ENCODE results near the gene NUDC.

Gene NUDC

GRCh38 chr1:26882696-26883463, 38.7 kb upstream of the NUDC start:
- Mint-ChIP-seq H3K9me3 (no peaks in the 10 kb centered on the region), H3K4me3 (no peak overlapping the region), H3K36me3 (ENCODE audit: low read depth) (peaks cover 58% of the 10 kb centered on the region), H3K27ac (no peak overlapping the region), H3K27me3 (ENCODE audit: low read depth, poor library complexity) (no peaks in the 10 kb centered on the region), H3K4me1 (no peaks in the 10 kb centered on the region)
- TF ChIP-seq, protein P1, sequence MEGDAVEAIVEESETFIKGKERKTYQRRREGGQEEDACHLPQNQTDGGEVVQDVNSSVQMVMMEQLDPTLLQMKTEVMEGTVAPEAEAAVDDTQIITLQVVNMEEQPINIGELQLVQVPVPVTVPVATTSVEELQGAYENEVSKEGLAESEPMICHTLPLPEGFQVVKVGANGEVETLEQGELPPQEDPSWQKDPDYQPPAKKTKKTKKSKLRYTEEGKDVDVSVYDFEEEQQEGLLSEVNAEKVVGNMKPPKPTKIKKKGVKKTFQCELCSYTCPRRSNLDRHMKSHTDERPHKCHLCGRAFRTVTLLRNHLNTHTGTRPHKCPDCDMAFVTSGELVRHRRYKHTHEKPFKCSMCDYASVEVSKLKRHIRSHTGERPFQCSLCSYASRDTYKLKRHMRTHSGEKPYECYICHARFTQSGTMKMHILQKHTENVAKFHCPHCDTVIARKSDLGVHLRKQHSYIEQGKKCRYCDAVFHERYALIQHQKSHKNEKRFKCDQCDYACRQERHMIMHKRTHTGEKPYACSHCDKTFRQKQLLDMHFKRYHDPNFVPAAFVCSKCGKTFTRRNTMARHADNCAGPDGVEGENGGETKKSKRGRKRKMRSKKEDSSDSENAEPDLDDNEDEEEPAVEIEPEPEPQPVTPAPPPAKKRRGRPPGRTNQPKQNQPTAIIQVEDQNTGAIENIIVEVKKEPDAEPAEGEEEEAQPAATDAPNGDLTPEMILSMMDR (IDR thresholded peaks at IDR 0.05), result no peak
- no peak for DNase-seq

- peaks cover 59% of the 10 kb centered on the region for H3K36me3 Mint-ChIP-seq (ENCODE audit: low read depth)
- H3K9me3 Mint-ChIP-seq, result no peaks in the 10 kb centered on the region
- peak overlapping the region; percentile 29 for H3K4me3 Mint-ChIP-seq
- DNase-seq, result no peak
- TF ChIP-seq, protein P1 (IDR thresholded peaks at IDR 0.05), result no peak
- H3K4me1 Mint-ChIP-seq, result peaks cover 19% of the 10 kb centered on the region
- H3K27ac Mint-ChIP-seq, result no peak overlapping the region
- H3K27me3 Mint-ChIP-seq (ENCODE audit: low read depth, poor library complexity), result no peaks in the 10 kb centered on the region
These were observed 34.4 kb upstream of the NUDC start for GRCh38 chr1:26887125-26887524.

DNA sequence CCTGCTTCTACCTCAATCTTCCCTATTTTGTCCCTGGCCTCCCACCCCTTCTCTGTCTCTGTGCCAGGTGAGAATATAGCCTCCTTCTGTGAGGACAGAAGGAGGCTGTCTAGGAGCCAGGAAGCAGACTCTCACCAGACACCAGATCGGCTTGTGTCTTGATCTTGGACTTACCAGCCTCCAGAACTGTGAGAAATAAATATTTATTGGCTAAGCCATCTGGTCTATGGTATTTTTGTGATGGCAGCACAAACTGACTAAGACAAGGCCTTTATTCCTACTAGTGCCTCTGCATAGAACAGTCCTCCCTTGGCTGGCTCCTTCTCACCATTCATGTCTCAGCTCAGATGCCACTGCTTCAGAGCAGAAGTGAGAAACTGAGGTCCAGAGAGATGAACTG, 33.3 kb upstream of the NUDC start:
- H3K9me3 Mint-ChIP-seq, result no peaks in the 10 kb centered on the region
- no peak for DNase-seq
- H3K27ac Mint-ChIP-seq, result peak overlapping the region; percentile 94
- peaks cover 19% of the 10 kb centered on the region for H3K4me1 Mint-ChIP-seq
- H3K36me3 Mint-ChIP-seq (ENCODE audit: low read depth), result peaks cover 57% of the 10 kb centered on the region
- H3K4me3 Mint-ChIP-seq, result peak overlapping the region; percentile 97
- H3K27me3 Mint-ChIP-seq (ENCODE audit: low read depth, poor library complexity), result no peaks in the 10 kb centered on the region
- TF ChIP-seq, protein P1 (IDR thresholded peaks at IDR 0.05), result no peak

DNA sequence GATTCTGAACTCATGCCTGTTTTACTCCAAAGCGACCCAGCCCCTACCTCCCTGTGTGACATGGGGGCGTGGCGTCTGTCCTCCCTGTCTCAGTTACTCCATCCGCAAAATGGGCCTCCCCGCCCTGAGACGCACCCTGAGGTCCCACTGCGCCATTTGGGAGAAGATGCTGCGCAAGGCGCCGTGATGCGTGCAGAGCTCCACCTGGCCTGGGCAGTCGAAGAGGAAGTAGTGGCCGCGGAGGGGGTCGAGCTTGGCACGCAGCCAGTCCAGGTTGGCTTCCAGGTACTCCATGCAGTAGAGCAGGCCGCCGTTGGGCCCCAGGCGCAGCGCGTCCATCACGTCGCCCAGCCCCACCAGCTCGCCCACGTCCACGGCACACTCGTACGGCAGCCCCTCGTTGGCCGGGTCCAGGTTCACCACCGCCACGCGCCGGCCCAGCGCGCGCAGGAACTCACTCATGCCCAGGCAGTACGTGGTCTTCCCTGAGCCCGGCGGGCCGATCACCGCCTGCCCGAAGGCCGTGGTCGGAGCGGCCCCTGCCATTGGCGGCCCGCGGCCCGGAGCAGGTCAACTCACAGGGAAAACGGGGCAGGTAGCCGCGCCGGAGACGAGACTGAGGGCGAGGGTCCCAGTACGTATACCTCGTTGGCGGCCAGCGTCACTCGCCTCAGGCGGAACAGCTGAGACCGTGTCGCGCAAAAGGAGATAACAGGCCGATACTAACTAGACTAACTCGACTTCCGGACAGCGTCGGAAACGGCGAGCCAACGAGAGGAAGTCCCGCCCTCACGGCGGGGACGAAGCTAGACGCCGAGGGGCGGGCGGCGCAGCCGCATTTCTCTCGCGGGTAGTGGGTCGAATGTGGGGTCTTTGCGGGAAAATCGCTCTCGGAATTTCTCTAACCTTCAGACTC, 31.7 kb upstream of the NUDC start, which contains the start of gene GPN2:
GPN2 (minus strand) TSS at position 733 of the 916 bp plus-strand sequence; CDS start at position 546, 187 bp downstream.
- H3K27ac Mint-ChIP-seq, result peak within 1 kb of the TSS; percentile 96
- peaks cover 57% of the 10 kb centered on the region for H3K36me3 Mint-ChIP-seq (ENCODE audit: low read depth)
- peaks cover 19% of the 10 kb centered on the region for H3K4me1 Mint-ChIP-seq
- H3K27me3 Mint-ChIP-seq (ENCODE audit: low read depth, poor library complexity), result no peaks in the 10 kb centered on the region
- peak; percentile 76 for DNase-seq
- H3K9me3 Mint-ChIP-seq, result no peaks in the 10 kb centered on the region
- peak within 1 kb of the TSS; percentile 97 for H3K4me3 Mint-ChIP-seq
- TF ChIP-seq, protein P1 (IDR thresholded peaks at IDR 0.05), result no peak

DNA sequence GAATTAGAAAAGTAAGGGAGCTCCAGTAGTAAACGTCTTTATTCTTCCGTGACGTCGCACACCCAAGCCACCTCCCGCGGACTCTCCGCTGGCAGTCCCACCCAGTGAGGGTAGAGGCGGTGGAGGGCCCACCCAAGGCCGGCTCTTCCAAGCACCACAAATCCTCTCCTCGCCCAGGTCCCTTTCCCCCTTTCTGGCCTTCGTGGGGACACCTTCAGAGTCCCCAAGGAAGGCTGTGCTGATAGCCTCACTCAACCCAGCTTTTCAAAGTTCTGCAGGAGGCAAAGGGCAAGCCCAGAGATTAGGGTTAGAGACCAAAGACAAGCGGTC, 31.1 kb upstream of the NUDC start:
- no peak overlapping the region for H3K27ac Mint-ChIP-seq
- peaks cover 57% of the 10 kb centered on the region for H3K36me3 Mint-ChIP-seq (ENCODE audit: low read depth)

More for the DNA sequence above, 31.1 kb upstream of the NUDC start:
- TF ChIP-seq, protein P1 (IDR thresholded peaks at IDR 0.05), result no peak
- H3K4me1 Mint-ChIP-seq, result peaks cover 19% of the 10 kb centered on the region
- H3K27me3 Mint-ChIP-seq (ENCODE audit: low read depth, poor library complexity), result no peaks in the 10 kb centered on the region
- H3K9me3 Mint-ChIP-seq, result no peaks in the 10 kb centered on the region
- DNase-seq, result no peak
- peak overlapping the region; percentile 97 for H3K4me3 Mint-ChIP-seq
